HG03025 (cell line): ENCODE measurements around the gene MVD.

Source experiments
- ATAC-seq: cut with Tn5 transposase; IDR thresholded peaks from one replicate; pipeline ENCODE4 v1.9.1; 2021; ENCODE audit warnings: mild to moderate bottlenecking, moderate library complexity; ENCODE audit not compliant: unreplicated experiment, low FRiP score

MVD gene

DNA sequence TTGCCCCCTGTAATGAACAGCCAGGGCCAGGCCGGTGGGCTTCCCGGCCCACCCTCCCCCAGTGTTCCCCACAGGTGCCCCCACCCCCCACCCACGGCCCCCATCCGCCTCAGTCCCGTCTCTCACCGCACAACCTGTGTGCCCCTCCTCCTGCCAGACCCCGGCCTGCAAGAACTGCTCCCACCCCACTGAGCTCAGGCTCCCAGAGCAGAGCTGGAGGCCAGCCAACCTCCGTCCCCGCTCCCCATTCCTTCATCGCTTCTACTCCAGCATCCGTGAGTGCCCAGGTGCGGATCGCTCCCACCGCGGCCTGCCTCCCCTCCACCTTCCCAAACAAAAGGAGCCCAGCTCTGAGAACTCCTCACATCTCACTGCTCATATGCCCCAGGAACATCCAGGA is 4.2 kb downstream of the MVD start:
- ATAC-seq = no peak

DNA sequence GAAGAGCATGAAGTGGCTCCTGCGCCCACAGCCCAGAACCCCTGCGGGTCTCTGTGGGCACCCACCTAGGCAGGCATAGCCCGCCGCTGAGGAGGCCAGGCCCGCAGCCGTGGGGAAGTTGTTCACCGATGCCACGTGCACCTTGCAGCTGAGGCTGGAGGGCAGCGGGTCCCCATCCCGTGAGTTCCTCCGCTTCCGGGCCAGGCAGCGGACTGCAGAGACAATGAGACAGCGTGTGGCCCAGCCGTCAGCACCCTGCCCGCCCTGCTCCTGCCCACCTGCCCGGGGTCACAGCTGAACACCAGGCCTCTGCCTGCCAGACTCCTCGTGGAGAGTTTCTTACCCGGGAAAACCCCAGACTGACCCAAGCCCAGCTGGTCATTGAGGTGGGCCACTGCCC is 5.5 kb downstream of the MVD start:
- no peak for ATAC-seq

DNA sequence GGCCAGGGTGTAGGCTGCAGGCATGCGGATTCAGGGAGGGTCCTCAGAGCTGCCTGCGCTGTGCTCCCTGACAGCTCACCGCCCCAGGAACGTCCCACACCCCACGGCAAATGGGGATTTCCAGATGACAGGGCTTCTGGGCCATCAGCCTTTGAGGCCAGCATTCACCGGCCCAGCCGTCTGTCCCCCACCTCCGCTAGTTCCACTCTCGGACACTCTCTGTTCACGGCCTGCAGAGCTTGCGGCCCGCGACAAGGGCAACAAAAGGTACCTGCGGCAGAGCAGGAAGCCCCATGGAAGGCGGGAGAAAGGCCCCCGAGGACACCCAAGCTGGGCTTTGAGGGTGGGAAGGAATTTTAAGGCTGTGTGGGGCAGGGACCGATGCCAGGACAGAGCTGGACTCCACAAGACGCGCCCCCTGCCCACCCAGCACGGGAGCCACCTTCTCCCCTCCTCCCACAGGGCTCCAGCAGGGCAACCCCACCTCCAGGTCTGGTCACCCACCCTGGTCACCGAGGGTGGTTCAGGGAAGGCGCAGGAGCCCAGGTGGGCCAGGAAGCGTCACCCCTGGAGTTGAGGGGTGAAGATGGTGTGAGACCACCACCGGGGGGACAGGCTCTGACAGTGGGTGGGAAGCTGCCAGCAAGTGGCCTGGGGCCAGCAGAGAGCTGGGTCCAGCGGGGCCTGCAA is 6.5 kb downstream of the MVD start:
- ATAC-seq = no peak

DNA sequence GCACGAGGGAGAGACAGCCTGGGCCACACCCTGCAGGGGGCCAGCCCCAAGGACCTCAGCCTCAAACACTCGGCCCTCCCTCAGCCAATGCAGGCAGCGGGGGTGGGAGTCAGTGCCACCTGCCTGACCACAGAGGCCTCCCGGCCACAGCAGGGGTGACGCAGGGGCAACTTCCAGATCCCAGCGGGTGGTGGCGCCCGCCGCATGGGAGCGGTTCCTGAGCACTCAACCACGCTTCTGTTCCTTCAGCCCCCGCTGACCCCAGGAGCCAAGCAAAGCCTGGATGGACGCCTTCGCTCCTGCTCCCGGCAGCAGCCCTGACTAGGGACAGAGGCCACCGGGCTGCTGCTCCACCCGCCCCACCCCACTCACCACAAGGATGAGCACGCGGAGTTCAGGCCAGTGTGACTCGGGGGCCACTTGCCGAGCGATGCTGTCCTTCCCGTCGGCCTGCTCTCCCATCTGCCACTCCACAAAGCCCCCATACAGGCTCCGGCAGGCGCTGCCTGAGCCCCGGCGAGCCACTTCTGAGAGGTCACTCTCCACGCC is 7.1 kb downstream of the MVD start:
- no peak for ATAC-seq

DNA sequence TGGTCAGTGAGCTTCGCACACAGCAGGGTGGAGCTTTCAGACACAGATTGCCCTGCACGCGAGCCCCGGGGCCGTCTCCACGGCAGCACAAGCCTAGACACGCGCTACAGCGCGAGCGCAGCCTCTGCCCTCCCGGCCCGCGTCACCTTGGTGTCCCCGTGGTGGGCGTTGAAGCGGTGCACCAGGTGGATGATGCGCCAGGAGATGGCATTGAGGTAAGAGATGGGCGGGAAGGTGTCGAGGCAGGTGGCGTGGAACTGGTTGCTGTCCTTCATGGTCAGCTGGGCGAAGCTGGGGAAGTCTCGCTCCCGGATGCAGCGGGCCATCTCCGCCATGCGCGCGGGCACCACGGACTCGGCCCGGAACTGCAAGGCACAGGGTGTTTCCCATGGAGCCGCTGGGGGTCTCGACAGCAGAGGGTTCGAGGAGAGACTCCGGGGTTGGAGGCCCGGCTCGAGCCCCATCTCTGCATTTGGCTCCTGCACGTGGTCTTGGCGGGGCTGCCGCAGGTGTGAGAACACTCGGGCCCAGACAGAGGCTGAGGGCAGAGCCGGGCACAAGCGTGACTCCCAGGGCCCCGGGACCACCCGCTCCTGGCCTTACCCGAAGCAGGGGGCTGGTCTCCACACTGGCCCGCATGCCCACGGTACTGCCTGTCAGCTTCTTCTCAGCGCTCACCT is 7.7 kb downstream of the MVD start:
- ATAC-seq = no peak

DNA sequence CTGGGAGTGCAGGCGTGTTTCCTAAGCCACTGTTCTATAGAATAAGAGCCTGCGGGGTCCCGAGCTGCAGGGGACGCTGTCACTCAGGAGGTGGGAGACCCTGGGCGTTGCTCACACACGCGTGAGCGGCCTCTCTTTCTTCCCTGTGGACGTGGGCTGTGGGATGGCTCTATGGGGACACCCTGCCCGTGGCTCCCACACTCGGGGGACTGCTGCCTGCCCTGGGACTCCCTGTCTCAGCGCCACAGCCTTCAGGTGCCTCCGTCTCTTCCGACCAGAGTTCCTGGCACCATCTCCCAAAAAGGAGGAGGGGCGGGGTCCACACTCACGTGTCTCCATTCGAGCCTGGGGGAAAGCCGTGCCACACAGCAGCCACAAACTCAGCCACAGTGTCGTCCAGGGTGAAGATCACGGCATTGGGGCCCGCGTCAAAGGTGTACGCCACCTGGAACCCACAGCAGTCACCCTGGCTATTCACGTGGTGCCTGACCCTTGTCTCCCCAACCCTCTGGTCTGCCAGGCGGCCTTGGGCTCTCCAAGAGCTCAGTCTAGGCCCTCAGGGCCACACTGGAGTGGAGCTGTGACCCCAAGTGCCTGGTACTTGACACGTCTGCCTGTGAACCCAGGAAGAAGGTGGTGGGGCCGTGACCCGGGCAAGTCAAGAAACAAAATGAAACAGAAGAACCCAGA is 8.4 kb downstream of the MVD start:
- no peak for ATAC-seq

DNA sequence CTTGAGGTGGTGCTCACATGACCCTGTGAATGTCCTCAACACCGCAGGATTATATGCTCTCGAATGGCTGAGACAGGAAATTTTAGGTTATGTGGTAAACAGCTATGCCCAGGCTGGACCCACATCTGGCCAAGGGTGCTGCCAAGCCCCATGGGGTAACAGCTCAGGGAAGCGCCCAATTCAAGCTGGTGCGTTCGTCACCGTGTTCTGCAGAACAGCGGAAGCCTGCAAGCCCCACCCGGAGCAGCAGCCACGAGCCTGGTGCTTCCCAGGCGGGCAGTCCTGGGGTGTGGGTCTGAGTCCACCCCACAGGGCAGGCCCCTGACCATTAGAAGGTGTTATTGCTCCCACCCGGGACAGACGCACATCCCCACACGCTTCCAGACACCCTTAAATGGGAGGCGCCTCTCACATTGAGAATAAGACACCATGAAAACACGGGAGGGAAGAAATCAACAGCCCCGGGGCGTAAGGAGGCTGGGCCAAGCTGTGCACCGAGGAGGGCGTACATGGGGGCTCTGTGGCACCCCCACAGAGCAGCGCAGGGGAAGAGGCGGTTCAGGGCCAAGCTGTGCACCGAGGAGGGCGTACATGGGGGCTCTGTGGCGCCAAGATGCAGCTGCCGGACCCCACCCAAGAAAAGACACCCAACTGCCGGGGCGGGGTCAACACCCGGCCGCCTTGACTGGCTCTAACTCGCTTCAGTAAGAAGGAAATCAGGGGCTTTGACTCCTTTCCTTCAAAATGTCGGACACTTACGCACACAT is 9.1 kb downstream of the MVD start:
- no peak for ATAC-seq

DNA sequence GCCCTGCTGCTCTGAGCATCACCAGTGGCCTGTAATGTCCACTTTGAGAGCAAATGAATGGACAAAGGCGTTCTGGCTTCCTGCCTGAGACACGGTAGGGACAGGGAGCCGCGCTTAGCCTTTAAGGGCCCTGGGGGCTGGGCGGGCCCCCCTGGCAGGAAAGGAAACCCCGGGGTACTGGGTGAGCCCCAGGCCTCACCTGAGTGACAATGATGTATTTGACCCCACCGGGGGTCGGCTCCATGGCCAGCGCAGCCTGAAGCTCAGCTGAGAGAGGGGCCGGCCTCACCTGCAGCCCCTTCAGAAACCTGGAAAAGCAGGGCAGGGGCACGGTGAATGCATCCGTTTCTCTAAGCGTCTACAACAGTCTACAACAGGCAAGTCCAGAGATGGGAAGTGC is 9.8 kb downstream of the MVD start:
- ATAC-seq = no peak

DNA sequence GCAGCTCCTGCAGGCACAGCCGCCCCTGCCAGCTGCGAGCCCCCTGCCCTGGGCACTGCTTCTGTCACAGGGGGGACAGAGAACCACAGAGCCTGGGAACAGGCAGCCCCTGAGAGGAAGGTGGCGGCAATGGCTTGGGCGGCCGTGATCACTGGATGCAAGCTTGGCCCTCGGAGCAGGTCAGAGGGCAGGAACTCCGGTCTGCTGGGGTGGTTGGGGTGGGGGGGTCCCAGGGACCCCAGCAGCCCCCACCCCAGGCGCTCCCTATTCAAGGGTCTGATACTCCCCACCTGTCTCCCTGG is 10.2 kb downstream of the MVD start:
- no peak for ATAC-seq

DNA sequence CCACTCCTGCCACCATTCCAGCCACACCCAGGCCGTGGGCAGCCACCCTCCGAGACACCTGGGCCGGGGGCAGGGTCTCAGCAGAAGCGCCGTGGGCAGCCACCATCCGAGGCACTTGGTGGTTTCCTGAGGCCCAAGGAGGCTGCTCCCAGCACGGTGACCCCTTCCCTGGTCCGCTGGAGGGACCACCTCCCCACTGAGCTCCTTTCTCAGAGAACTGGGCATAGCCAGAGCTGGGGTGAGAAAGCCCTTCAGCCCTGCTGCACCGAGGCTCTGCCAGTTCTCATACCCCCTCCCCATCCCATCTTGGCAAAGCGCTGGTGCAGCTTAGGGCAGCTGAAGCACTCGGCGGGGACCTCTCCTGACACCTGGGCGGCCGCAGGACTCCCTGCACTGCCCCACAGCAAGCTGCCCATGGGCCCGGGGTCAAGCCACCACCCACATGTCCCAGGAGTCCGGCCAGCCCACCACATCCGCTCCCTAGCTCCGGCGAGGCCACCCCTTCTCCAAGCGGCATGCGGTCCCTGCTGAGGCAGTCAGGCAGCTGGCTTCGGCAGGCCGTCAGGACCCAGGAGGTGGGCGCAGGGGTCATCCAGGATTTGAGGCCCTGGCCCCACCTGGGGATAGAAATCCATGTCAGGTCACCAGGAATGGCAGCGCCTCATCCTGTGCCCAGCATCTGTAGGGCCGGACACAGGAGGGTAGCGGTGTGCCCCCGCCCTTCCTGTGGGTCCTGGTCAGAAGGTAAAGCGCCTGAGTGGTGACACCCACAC is 10.7 kb downstream of the MVD start:
- ATAC-seq = no peak

DNA sequence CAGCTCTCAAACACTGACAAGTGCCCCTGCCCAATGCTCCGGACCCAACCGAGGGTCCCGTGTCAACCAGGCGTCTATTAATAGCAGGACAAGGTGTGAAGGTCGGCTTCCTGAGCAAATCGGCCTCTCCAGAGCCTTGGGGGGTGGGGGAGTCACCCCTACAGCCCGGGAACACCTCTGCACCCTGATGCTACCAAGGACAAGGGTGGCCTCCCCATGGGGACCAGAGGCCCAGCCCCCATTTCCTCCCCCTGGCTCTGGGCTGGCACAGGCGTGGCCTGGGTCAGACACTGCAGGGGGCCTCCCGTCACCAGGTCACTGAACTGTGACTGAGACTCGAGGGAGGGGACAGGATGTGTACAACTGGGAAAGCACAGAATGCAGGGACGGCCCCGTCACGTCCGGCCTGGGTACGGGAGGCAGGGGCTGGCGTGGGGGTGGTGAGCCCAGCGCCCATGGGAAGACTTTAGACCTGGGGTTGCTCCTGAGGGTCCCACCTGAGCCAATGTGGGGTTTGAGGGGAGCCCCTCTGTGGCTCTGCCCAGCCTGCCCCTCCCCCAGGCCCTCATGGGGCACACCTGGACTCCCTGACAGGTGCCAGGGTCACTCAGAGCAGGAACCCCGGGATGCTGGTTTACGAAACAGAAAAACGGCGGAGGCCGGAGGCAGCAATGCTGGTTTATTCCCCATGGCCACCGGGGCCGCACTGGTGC is 11.5 kb downstream of the MVD start:
- ATAC-seq = peak; percentile 60

DNA sequence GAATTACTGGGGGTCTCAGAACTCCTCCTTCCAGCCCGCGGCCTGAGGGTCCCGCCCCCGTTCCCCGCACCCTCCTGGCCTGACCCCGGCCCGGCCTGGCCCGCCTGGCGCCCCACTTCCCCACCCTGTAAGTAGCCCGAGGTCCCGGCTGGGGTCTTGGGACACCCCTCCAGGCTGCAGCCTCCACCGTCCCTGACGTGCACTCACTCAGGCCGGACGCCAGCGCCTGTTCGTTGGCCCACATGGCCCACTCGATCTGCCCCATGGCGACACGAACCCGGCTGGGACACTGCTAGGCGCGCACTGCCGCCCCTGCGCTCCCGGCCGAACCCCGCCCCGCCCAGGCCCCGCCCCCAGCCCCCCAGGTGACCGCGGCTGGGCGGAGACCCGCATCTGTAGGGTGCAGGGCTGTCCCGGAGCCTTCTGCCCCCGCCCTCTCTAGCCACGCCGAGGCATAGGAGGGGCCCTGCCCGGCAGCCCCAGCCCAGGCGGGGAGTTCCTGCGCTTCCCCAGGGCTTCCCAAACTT is 12.1 kb downstream of the MVD start, which contains the start of gene CYBA:
Gene CYBA (minus strand): TSS at position 305 of the 527 bp plus-strand sequence. CDS start 40 bp downstream, at position 265.
- ATAC-seq = peak; percentile 70

DNA sequence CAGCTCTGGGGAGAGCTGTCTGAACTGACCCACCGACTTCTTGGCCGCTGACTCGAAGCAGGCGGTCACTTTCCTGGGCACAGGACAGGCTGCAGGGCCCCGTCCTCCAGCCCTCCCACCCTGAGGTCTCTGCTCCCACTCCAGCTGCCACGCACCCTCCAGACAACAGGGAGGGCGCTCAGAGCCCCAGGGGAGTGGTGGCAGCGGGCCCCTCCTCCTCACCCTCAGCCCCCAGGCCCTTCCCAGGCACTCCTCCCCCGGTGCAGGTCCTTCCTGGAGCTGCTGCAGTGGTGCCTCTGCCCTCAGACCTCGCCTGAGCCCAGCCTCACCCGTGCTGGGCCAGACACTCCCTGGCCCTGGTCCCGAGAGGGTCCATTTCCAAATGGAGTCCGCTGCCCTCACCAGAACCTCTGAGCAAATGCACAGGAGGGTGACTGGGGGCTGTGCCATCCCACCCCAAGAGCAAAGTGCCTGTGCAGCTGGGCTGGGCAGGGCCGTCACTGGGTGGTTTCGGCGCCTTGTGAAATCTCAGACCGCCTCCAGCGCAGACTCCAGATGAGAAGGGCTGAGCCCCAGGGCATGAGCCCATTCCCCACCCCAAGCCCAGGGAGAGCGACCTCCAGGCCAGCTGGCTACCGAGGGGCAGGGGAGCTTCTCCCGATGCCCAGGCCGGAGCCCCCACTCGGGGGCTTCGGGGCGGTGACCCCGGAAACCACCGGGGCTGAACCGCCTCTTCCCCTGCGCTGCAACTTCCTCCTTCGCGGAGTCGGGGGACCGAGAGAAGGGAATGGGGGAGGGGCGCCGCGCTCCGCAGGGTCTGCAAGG is 12.8 kb downstream of the MVD start:
- ATAC-seq = peak; percentile 18

DNA sequence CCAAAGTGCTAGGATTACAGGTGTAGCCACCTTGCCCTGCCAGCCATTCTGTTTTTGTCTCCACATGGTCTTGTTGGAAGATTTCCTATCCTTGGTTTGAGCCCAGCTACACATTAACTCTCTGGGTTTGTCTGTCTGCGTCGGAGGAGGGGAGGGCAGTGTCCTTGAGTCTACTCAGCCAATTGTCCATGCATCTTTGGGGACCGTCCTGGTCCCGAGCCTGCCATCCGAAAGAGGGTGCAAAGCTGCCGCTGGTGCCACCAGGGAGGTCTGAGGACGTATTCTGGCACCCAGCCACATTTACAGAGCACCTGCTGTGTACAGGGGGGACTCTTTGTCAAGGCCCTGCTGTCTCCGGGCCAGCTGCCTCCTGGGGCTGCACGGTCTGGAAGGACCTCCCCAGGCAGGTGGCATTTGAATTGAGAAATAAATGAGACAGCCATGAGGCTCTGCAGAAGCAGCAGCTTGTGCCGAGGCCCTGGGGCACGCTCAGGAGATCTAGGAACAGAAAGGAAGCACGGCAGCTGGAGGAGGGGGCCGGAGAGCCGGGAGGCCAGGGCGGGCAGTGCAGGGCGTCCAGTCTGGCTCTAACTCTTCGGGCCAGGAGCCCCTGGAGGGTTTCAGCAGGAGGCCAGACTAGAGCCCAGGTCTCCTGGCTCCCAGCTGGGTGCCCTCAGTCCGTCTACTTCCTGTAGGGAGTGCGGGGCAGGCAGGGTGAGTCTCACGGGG is 13.5 kb downstream of the MVD start:
- ATAC-seq = no peak

DNA sequence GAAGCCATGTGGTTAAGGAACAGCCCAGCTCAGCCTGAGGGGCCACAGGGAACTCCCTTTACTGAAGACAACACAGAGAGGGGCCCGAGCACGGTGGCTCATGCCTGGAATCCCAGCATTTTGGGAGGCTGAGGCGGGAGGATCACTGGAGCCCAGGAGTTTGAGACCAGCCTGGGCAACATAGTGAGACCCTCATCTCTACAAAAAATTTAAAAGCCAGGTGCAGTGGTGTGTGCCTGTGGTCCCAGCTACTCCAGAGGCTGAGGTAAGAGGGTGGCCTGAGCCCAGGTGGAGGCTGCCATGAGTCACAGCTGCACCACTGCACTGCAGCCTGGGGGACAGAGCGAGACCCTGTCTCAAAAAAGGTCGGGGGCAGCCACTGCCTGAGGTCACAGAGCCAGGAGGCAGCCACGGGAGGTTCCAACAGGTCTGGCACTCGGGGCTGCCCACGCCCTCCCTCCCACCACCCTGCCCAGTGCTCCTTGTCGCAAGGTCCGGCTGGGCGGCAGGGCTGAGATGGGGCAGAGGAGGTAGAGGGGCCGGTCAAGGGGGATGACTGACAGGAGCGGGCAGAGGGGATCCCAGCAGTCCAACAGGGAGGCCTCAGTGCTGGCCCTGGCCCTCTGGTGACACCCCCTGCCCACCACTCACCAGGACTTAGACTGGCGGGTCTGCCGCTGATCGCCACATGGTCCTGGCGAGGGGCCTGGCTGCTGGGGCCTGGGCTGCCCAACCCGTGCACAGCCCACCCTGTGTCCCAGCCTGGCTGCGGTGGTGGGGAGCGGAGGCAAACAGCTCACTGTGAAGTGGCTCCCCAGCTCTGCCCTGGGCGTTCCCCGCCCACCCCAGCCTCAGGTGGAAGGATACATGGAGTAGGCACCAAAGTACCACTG is 15.5 kb downstream of the MVD start:
- no peak for ATAC-seq

DNA sequence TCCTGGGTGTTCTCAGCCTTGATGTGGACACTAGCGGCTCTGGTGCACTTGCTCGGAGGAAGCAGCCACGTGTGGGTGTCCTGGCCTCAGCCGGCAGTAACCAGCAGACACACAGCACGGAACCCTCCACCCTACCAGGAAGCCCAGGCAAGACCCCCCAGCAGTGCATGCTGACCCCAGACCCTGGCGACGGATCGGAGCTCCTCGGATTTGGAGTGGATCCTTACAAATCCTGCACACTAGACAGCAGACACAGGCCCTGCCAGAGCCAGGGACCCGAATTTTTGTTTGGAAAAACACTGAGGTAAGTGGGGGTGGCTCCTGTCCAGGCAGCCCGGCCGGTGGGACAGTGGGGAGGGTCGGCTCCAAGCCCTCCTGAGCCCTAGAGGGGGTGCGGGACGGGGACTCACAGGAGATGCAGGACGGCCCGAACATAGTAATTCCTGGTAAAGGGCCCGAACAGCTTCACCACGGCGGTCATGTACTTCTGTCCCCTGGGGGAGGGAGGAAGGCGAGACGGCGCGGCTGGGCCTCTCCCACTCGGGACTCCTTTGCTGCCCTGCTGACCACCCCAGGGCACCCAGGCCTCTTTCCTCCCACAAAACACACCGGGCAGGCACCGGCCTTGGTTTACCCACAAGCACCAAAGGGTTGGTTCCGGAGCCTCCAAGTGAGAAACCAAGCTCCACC is 16.4 kb downstream of the MVD start:
- ATAC-seq = no peak
